Dedifferentiated amniotic fluid mesenchymal stem cell (primary cell): Measurements from ENCODE around the gene HPF1.
"Not testable (repeated sequence)": the region's sequence is repeated elsewhere in the genome, so short reads cannot be mapped to it uniquely, and the experiment has no call there.

Experiments used
- DNase-seq: peaks from one replicate; pipeline ENCODE4 v3.0.0-alpha.2; 2016; ENCODE audit errors: extremely low spot score

HPF1 gene

GRCh38 chr4:169757575-169758184, at the start of gene HPF1:
Gene HPF1 (minus strand): TSS chr4:169757944. CDS start chr4:169757877, 67 bp downstream.
- peak; percentile 84 for DNase-seq

- DNase-seq: not testable (repeated sequence)
Observed at GRCh38 chr4:169806770-169807169, 49.0 kb upstream of the HPF1 start.

- DNase-seq: no peak
Observed at GRCh38 chr4:169803413-169803812, 45.7 kb upstream of the HPF1 start.

GRCh38 chr4:169802873-169803272, 45.1 kb upstream of the HPF1 start:
- no peak for DNase-seq

- DNase-seq: no peak
Observed at GRCh38 chr4:169800541-169800940, 42.8 kb upstream of the HPF1 start.

GRCh38 chr4:169799260-169799659, 41.5 kb upstream of the HPF1 start:
- DNase-seq: no peak

- DNase-seq: no peak
Observed at GRCh38 chr4:169795585-169795984, 37.8 kb upstream of the HPF1 start.

GRCh38 chr4:169791527-169792156, 33.9 kb upstream of the HPF1 start:
- peak; percentile 76 for DNase-seq

- DNase-seq: no peak
Observed at GRCh38 chr4:169791062-169791461, 33.3 kb upstream of the HPF1 start.

- no peak for DNase-seq
Observed at GRCh38 chr4:169774466-169775445, 17.0 kb upstream of the HPF1 start.

GRCh38 chr4:169773889-169774288, 16.1 kb upstream of the HPF1 start:
- DNase-seq: no peak

- DNase-seq: not testable (repeated sequence)
Observed at GRCh38 chr4:169771556-169772080, 13.9 kb upstream of the HPF1 start.

GRCh38 chr4:169770416-169770815, 12.7 kb upstream of the HPF1 start:
- no peak for DNase-seq

GRCh38 chr4:169768385-169768784, 10.6 kb upstream of the HPF1 start:
- DNase-seq: no peak

- no peak for DNase-seq
Observed at GRCh38 chr4:169766741-169767140, 9.0 kb upstream of the HPF1 start.

- no peak for DNase-seq
Observed at GRCh38 chr4:169765835-169766234, 8.1 kb upstream of the HPF1 start.

- DNase-seq: no peak
Observed at GRCh38 chr4:169761846-169762245, 4.1 kb upstream of the HPF1 start.

GRCh38 chr4:169758401-169758962, 738 bp upstream of the HPF1 start:
- no peak for DNase-seq

GRCh38 chr4:169756971-169757574, 671 bp downstream of the HPF1 start:
- DNase-seq: no peak

GRCh38 chr4:169745291-169745690, 12.5 kb downstream of the HPF1 start:
- peak; percentile 31 for DNase-seq

GRCh38 chr4:169744601-169745000, 13.1 kb downstream of the HPF1 start:
- DNase-seq: no peak
